K562 (cell line): ENCODE results near the gene RBM4B. TPM values are rescaled to one million over a fixed set of nuclear protein-coding genes. Genes with fewer than 3 reads are reported as not detected.

Experiments used
- CREB1 ChIP-seq, 2 experiments: sonication (generic) in 1 of 2; formaldehyde crosslinking in 1 of 2; IDR thresholded peaks; 2 replicates each; pipeline versions ENCODE4 v1.6.1 to v1.8.0; 2012 to 2022; ENCODE audit warnings: inconsistent platforms in 1 of 2, mild to moderate bottlenecking in 1 of 2, missing genetic modification reagents in 1 of 2, moderate library complexity in 1 of 2
- GATAD2A ChIP-seq: fragments of 450-650 bp; IDR thresholded peaks from 2 replicates; pipeline ENCODE4 v1.6.1; 2017
- GTF2F1 ChIP-seq: IDR thresholded peaks from 2 replicates; pipeline ENCODE4 v1.6.1; 2011; ENCODE audit warnings: low read depth, low read length, improper control_type of control experiment
- HEY1 ChIP-seq: fragments of 250-450 bp; sonication (Bioruptor Pico); IDR thresholded peaks from 2 replicates; pipeline ENCODE4 v1.5.0; 2020; ENCODE audit warnings: mild to moderate bottlenecking, moderate library complexity, borderline replicate concordance
- HNRNPLL ChIP-seq: fragments of 200-400 bp; formaldehyde crosslinking; IDR thresholded peaks from 2 replicates; pipeline ENCODE4 v1.6.1; 2017; ENCODE audit warnings: low read length, low read depth, mild to moderate bottlenecking; ENCODE audit not compliant: poor library complexity, severe bottlenecking
- JUN ChIP-seq, 2 experiments: sonication (generic) in 1 of 2; formaldehyde crosslinking in 1 of 2; IDR thresholded peaks; 2 replicates each; pipeline versions ENCODE4 v1.6.1 to v1.8.0; 2012 to 2022; ENCODE audit warnings: borderline replicate concordance in 2 of 2, mild to moderate bottlenecking in 2 of 2, improper control_type of control experiment in 1 of 2, low read depth in 1 of 2, low read length in 1 of 2, missing genetic modification reagents in 1 of 2
- MTA2 ChIP-seq: fragments of 450-650 bp; IDR thresholded peaks from 2 replicates; pipeline ENCODE4 v1.6.1; 2016; ENCODE audit warnings: low read depth
- NFE2 ChIP-seq: IDR thresholded peaks from 2 replicates; pipeline ENCODE4 v1.6.1; 2014; ENCODE audit warnings: antibody characterized with exemption, low read depth
- NONO ChIP-seq, 2 experiments: fragments of 200-400 bp in 1 of 2; fragments of 450-650 bp in 1 of 2; formaldehyde crosslinking in 1 of 2; IDR thresholded peaks; 2 replicates each; pipeline ENCODE4 v1.6.1; 2017; ENCODE audit warnings: low read depth in 2 of 2, mild to moderate bottlenecking in 2 of 2, moderate library complexity in 2 of 2, low read length in 1 of 2
- PML ChIP-seq: IDR thresholded peaks from 2 replicates; pipeline ENCODE4 v1.6.1; 2012; ENCODE audit warnings: low read length, inconsistent platforms
- SP1 ChIP-seq: sonication (generic); formaldehyde crosslinking; IDR thresholded peaks from 2 replicates; pipeline ENCODE4 v1.8.1; 2022; ENCODE audit warnings: mild to moderate bottlenecking, missing genetic modification reagents
- TRIM25 ChIP-seq: fragments of 450-650 bp; IDR thresholded peaks from 2 replicates; pipeline ENCODE4 v1.7.0; 2016; ENCODE audit warnings: borderline replicate concordance
- ZNF79 ChIP-seq: fragments of 250-450 bp; sonication (Bioruptor Pico); IDR thresholded peaks from 2 replicates; pipeline ENCODE4 v1.4.0; 2020; ENCODE audit warnings: low read depth, mild to moderate bottlenecking, moderate library complexity
- polyA plus RNA-seq, 8 experiments: library from polyadenylated mRNA; depleted of rRNA in 4 of 8; stranded (reverse) in 5 of 8; unstranded in 3 of 8; fragments of >200 nt; fragmentation: Nextera tagmentation in 2 of 8; fragmentation: Illumina TruSeq in 1 of 8; extraction: Ambion mirVana in 2 of 8; extraction: Trizol in 1 of 8; gene quantifications; 2 replicates each; pipeline versions ENCODE4 v1.2.1 to v1.2.3, GENCODE V29; 2011 to 2014; ENCODE audit warnings: inconsistent platforms in 1 of 8, missing spikeins in 1 of 8
- total RNA-seq, 7 experiments: library from RNA; depleted of rRNA in 6 of 7; stranded (reverse); fragments of >200 nt in 6 of 7; fragmentation: Illumina TruSeq in 2 of 7; extraction: Trizol in 2 of 7; gene quantifications; 2 replicates each; pipeline versions ENCODE4 v1.2.1 to v1.2.3, GENCODE V29; 2011 to 2021; ENCODE audit warnings: low replicate concordance in 1 of 7
- TF ChIP-seq, protein P1 (sequence below): sonication (generic); formaldehyde crosslinking; IDR thresholded peaks from 2 replicates; pipeline ENCODE4 v1.8.0; 2023; ENCODE audit warnings: mild to moderate bottlenecking, missing genetic modification reagents
- TF ChIP-seq, protein P2 (sequence below): sonication (generic); formaldehyde crosslinking; IDR thresholded peaks from 2 replicates; pipeline ENCODE4 v1.8.1; 2023; ENCODE audit warnings: missing genetic modification reagents, mild to moderate bottlenecking, borderline replicate concordance
- TF ChIP-seq, protein P3 (sequence below): fragments of 450-650 bp; IDR thresholded peaks from 2 replicates; pipeline ENCODE4 v1.6.1; 2014; ENCODE audit warnings: low read depth, mild to moderate bottlenecking, moderate library complexity, borderline replicate concordance

Gene RBM4B
- total and polyA plus RNA-seq, 9 of the 15 experiments (the other 6 are each of a cell fraction or from before 2014, with no cell fraction given) = 14.6 to 39.9 (median 23.3) TPM

- TF ChIP-seq TRIM25 = no peak
- TF ChIP-seq NONO (IDR thresholded peaks at IDR 0.05; ENCODE audit: low read depth in 2 of 2, low read length in 1 of 2) = peak; percentile 5 to 46; a peak in 1 of 4 replicates
- TF ChIP-seq CREB1 (IDR thresholded peaks at IDR 0.05) = peak; percentile 80
- peak; percentile 92 for TF ChIP-seq CREB1 (CRISPR knock-in tag; IDR thresholded peaks at IDR 0.05)
- TF ChIP-seq GATAD2A = peak; percentile 59; the same call in 1 of the 2 replicates
- TF ChIP-seq NFE2 = peak; percentile 13; the same call in 1 of the 2 replicates
- TF ChIP-seq ZNF79 (CRISPR knock-in tag) = no peak
- no peak for TF ChIP-seq MTA2
- TF ChIP-seq GTF2F1 = peak; percentile 39; the same call in 1 of the 2 replicates
- TF ChIP-seq, protein P1, sequence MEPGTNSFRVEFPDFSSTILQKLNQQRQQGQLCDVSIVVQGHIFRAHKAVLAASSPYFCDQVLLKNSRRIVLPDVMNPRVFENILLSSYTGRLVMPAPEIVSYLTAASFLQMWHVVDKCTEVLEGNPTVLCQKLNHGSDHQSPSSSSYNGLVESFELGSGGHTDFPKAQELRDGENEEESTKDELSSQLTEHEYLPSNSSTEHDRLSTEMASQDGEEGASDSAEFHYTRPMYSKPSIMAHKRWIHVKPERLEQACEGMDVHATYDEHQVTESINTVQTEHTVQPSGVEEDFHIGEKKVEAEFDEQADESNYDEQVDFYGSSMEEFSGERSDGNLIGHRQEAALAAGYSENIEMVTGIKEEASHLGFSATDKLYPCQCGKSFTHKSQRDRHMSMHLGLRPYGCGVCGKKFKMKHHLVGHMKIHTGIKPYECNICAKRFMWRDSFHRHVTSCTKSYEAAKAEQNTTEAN (CRISPR knock-in tag) = no peak
- TF ChIP-seq, protein P2, sequence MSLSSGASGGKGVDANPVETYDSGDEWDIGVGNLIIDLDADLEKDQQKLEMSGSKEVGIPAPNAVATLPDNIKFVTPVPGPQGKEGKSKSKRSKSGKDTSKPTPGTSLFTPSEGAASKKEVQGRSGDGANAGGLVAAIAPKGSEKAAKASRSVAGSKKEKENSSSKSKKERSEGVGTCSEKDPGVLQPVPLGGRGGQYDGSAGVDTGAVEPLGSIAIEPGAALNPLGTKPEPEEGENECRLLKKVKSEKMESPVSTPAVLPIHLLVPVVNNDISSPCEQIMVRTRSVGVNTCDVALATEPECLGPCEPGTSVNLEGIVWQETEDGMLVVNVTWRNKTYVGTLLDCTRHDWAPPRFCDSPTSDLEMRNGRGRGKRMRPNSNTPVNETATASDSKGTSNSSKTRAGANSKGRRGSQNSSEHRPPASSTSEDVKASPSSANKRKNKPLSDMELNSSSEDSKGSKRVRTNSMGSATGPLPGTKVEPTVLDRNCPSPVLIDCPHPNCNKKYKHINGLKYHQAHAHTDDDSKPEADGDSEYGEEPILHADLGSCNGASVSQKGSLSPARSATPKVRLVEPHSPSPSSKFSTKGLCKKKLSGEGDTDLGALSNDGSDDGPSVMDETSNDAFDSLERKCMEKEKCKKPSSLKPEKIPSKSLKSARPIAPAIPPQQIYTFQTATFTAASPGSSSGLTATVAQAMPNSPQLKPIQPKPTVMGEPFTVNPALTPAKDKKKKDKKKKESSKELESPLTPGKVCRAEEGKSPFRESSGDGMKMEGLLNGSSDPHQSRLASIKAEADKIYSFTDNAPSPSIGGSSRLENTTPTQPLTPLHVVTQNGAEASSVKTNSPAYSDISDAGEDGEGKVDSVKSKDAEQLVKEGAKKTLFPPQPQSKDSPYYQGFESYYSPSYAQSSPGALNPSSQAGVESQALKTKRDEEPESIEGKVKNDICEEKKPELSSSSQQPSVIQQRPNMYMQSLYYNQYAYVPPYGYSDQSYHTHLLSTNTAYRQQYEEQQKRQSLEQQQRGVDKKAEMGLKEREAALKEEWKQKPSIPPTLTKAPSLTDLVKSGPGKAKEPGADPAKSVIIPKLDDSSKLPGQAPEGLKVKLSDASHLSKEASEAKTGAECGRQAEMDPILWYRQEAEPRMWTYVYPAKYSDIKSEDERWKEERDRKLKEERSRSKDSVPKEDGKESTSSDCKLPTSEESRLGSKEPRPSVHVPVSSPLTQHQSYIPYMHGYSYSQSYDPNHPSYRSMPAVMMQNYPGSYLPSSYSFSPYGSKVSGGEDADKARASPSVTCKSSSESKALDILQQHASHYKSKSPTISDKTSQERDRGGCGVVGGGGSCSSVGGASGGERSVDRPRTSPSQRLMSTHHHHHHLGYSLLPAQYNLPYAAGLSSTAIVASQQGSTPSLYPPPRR (CRISPR knock-in tag) = no peak
- no peak; the same call in 1 of the 2 replicates for TF ChIP-seq PML
- TF ChIP-seq, protein P3, sequence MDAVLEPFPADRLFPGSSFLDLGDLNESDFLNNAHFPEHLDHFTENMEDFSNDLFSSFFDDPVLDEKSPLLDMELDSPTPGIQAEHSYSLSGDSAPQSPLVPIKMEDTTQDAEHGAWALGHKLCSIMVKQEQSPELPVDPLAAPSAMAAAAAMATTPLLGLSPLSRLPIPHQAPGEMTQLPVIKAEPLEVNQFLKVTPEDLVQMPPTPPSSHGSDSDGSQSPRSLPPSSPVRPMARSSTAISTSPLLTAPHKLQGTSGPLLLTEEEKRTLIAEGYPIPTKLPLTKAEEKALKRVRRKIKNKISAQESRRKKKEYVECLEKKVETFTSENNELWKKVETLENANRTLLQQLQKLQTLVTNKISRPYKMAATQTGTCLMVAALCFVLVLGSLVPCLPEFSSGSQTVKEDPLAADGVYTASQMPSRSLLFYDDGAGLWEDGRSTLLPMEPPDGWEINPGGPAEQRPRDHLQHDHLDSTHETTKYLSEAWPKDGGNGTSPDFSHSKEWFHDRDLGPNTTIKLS = peak; percentile 87; the same call in 1 of the 2 replicates
- peak; percentile 63 for TF ChIP-seq HNRNPLL
- TF ChIP-seq HEY1 (CRISPR knock-in tag) = no peak
- TF ChIP-seq JUN (IDR thresholded peaks at IDR 0.05; ENCODE audit: borderline replicate concordance, low read depth, low read length) = no peak
- 0 out of 2 replicates have a peak, but pooled peaks have one; percentile 72 for TF ChIP-seq JUN (CRISPR knock-in tag; IDR thresholded peaks at IDR 0.05; ENCODE audit: borderline replicate concordance)
- peak; percentile 79; the same call in 1 of the 2 replicates for TF ChIP-seq SP1
Measured at GRCh38 chr11:66677599-66678375, at the start of gene RBM4B (continued).
